Glomerular endothelial cell (primary cell): Measurements from ENCODE around the gene BHLHE40. TPM values are rescaled to one million over a fixed set of nuclear protein-coding genes. Genes with fewer than 3 reads are reported as not detected.
"Not testable (repeated sequence)": the region's sequence is repeated elsewhere in the genome, so short reads cannot be mapped to it uniquely, and the experiment has no call there.

Experiments used
- DNase-seq: peaks from one replicate; pipeline ENCODE4 v3.0.0-alpha.2; 2011; ENCODE audit warnings: low read depth, low spot score; ENCODE audit errors: extremely low read depth
- total RNA-seq: library from RNA; depleted of rRNA; stranded (reverse); fragments of >200 nt; gene quantifications from 2 replicates; pipeline ENCODE4 v1.2.3, GENCODE V29; 2015

Gene BHLHE40
- total RNA-seq, 1 donor from 2014 or later = 74.4 TPM

GRCh38 chr3:4959180-4959579, 20.1 kb upstream of the BHLHE40 start:
- DNase-seq = no peak

GRCh38 chr3:4961865-4962264, 17.4 kb upstream of the BHLHE40 start:
- DNase-seq = not testable (repeated sequence)

- no peak for DNase-seq
Measured at GRCh38 chr3:4963669-4964570, 15.3 kb upstream of the BHLHE40 start.

- DNase-seq = not testable (repeated sequence)
Measured at GRCh38 chr3:4966006-4966405, 13.2 kb upstream of the BHLHE40 start.

- DNase-seq = not testable (repeated sequence)
Measured at GRCh38 chr3:4967683-4968082, 11.6 kb upstream of the BHLHE40 start.

GRCh38 chr3:4971437-4971836, 7.8 kb upstream of the BHLHE40 start:
- DNase-seq = not testable (repeated sequence)

- DNase-seq = no peak
Measured at GRCh38 chr3:4971838-4972237, 7.4 kb upstream of the BHLHE40 start.

- DNase-seq = no peak
Measured at GRCh38 chr3:4972652-4973643, 6.3 kb upstream of the BHLHE40 start.

- DNase-seq = no peak
Measured at GRCh38 chr3:4974154-4974553, 5.1 kb upstream of the BHLHE40 start.

- no peak for DNase-seq
Measured at GRCh38 chr3:4976109-4976508, 3.1 kb upstream of the BHLHE40 start.

- no peak for DNase-seq
Measured at GRCh38 chr3:4977001-4977852, 2.0 kb upstream of the BHLHE40 start.

- DNase-seq = no peak
Measured at GRCh38 chr3:4977853-4978203, 1.4 kb upstream of the BHLHE40 start.

- no peak for DNase-seq
Measured at GRCh38 chr3:4978204-4978965, 852 bp upstream of the BHLHE40 start.

GRCh38 chr3:4978966-4979427, 240 bp upstream of the BHLHE40 start:
- DNase-seq = no peak

- no peak for DNase-seq
Measured at GRCh38 chr3:4980229-4981203, 1.3 kb downstream of the BHLHE40 start.

- no peak for DNase-seq
Measured at GRCh38 chr3:4981294-4981664, 2.0 kb downstream of the BHLHE40 start.

- DNase-seq = no peak
Measured at GRCh38 chr3:4981665-4982494, 2.6 kb downstream of the BHLHE40 start.
